GM13976 (cell line): Measurements from ENCODE around the gene IL12RB2.
"Not testable (repeated sequence)": the region's sequence is repeated elsewhere in the genome, so short reads cannot be mapped to it uniquely, and the experiment has no call there.

Experiments
- DNase-seq: peaks from one replicate; pipeline ENCODE4 v3.0.0; 2012; ENCODE audit warnings: low spot score
- CTCF ChIP-seq: IDR thresholded peaks from 2 replicates; pipeline ENCODE4 v1.5.1; 2012; ENCODE audit warnings: borderline replicate concordance, mild to moderate bottlenecking; ENCODE audit not compliant: insufficient read depth; ENCODE audit errors: extremely low read depth, missing control alignments, control extremely low read depth
- in situ Hi-C: fragments of 300-500 bp; cut with MboI; formaldehyde crosslinking; loops from one replicate; pipeline ENCODE4 v1.12.0; 2022; ENCODE audit warnings: low sequenced_read_pairs, mixed read lengths, inconsistent platforms; ENCODE audit not compliant: unreplicated experiment

Gene IL12RB2

GRCh38 chr1:67401443-67401842 lies 93.8 kb downstream of the IL12RB2 start:
- no peak for TF ChIP-seq CTCF
- in situ Hi-C loops, result no loop called here
- no peak for DNase-seq

DNA sequence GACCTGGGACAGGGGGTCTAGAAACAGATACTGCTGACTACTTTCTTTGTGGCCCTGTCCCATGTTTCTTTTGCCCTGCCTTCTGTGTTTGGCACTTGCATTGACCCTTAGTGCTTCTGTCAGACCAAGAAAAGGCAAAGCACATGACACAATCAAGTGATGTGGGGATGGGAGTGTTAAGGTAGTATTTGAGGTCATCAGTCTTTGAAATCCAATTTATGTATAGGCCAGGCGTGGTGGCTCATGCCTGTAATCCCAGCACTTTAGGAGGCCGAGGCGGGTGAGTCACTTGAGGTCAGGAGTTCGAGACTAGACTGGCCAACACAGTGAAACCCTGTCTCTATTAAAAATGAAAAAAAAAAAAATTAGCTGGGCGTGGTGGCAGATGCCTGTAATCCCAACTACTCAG lies 96.5 kb downstream of the IL12RB2 start:
- DNase-seq, result no peak
- in situ Hi-C loops, result no loop called here
- no peak for TF ChIP-seq CTCF

DNA sequence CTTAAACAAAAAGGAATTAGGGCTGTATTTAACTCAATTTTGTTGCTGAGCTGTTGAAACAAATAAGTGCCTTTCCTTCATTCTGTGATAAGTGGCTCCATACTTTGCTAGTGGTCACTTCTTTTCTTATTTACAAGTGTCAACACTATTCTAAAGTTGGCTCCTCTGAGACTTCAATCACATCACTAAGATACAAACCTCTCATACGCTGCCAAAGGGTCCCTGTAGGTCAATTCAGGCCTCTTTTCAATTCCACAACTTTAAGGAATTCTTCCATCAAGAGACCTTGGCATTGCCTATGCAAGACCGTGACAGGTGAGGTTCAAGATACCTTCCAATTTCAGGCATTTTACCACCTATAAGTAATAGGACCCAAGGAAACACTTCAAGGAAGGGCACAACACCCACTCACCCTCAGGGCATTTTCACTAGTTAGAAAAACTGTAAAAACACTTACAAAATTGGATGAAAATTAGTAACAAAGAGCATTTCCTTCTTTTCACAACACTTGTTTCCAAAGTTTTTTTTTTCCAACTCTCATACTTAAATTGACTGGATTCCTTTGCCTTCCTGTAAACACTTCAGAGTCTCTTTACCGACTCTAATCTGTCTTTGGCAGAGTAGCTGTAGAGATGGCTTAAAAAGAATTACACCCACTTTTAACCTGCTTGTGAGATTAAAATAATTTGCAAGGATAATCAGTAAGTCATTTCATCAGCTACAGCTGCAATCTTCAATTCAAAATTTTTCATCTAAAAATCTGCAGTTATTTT lies 98.0 kb downstream of the IL12RB2 start:
- in situ Hi-C loops, result no loop called here
- DNase-seq, result no peak
- no peak for TF ChIP-seq CTCF

DNA sequence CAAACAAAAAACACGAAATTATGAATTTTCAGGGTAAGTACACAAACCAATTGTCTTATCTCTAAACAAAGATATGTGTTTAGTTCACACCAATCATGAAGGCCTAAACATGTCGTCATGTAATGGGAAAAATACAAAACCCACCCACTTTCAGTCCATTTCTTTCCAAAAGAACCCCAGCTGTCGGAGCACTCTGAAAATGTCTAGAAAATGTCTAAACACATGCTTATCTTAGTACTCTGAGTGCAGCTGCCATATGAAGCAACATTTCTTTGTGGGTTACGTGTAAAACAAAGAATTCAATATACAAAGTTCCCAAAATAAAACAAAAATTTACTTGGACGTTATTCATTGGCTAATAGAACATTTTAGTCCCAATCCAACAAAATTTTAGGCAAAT lies 99.8 kb downstream of the IL12RB2 start:
- in situ Hi-C loops, result no loop called here
- DNase-seq, result no peak
- no peak for TF ChIP-seq CTCF

DNA sequence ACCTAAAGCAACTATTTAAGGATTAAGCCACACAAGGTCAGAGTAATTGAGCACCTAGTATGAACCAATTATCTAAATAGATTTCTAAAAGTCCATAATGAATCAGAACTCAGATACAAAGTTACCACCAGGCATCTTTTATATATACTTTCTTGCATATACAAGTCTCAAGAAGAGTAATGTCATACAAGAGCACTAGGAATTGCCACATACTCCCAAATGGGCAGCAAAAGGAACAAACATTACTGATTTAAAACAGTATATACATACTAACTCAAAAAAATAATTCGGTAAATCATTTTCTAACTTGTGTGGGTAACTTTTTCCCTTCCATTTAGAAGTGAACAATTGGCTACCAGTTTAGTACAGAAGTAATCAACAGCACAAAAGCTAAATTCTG lies 100.5 kb downstream of the IL12RB2 start:
- DNase-seq, result no peak
- no peak for TF ChIP-seq CTCF
- in situ Hi-C loops, result no loop called here

DNA sequence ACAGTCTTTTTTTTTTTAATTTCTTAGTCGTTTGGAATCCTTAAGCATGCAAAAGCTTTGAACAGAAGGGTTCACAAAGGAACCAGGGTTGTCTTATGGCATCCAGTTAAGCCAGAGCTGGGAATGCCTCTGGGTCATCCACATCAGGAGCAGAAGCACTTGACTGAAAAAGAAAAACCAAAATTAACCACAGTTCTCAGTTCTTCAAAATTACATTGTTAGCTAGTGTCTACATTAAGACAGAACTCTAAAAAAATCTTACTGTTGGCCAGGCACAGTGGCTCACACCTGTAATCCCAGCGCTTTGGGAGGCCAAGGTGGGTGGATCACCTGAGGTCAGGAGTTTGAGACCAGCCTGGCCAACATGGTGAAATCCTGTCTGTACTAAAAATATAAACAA lies 105.4 kb downstream of the IL12RB2 start:
- in situ Hi-C loops, DNase-seq: not testable (repeated sequence)

DNA sequence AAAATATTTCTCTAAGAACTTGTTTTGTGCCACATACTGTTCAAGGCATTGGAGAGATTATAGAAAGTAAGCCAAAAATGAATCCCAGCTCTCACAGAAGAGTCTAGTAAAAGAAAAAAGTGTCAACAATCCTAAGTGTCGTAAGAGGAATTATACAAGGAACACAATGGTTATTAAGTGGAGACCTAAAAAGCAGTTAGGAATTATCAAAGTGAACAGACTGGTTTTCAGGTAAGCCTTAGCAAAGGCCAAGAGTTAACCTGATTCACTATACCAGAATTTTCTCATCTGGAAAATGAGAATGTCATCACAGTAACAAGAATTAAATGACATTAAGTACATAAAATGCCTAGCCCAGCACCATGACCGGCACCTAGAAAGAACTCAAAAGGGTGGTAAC lies 106.9 kb downstream of the IL12RB2 start:
- no peak for DNase-seq
- in situ Hi-C loops, result no loop called here
- no peak for TF ChIP-seq CTCF
